Ramos (cell line): ENCODE measurements around the gene NOD1.
"Not testable (repeated sequence)": the region's sequence is repeated elsewhere in the genome, so short reads cannot be mapped to it uniquely, and the experiment has no call there.

Source experiments
- in situ Hi-C: fragments of 300-500 bp; cut with MboI; formaldehyde crosslinking; loops from one replicate; pipeline ENCODE4 v1.14.3; 2022; ENCODE audit warnings: low sequenced_read_pairs; ENCODE audit not compliant: unreplicated experiment

The NOD1 gene, protein sequence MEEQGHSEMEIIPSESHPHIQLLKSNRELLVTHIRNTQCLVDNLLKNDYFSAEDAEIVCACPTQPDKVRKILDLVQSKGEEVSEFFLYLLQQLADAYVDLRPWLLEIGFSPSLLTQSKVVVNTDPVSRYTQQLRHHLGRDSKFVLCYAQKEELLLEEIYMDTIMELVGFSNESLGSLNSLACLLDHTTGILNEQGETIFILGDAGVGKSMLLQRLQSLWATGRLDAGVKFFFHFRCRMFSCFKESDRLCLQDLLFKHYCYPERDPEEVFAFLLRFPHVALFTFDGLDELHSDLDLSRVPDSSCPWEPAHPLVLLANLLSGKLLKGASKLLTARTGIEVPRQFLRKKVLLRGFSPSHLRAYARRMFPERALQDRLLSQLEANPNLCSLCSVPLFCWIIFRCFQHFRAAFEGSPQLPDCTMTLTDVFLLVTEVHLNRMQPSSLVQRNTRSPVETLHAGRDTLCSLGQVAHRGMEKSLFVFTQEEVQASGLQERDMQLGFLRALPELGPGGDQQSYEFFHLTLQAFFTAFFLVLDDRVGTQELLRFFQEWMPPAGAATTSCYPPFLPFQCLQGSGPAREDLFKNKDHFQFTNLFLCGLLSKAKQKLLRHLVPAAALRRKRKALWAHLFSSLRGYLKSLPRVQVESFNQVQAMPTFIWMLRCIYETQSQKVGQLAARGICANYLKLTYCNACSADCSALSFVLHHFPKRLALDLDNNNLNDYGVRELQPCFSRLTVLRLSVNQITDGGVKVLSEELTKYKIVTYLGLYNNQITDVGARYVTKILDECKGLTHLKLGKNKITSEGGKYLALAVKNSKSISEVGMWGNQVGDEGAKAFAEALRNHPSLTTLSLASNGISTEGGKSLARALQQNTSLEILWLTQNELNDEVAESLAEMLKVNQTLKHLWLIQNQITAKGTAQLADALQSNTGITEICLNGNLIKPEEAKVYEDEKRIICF

DNA sequence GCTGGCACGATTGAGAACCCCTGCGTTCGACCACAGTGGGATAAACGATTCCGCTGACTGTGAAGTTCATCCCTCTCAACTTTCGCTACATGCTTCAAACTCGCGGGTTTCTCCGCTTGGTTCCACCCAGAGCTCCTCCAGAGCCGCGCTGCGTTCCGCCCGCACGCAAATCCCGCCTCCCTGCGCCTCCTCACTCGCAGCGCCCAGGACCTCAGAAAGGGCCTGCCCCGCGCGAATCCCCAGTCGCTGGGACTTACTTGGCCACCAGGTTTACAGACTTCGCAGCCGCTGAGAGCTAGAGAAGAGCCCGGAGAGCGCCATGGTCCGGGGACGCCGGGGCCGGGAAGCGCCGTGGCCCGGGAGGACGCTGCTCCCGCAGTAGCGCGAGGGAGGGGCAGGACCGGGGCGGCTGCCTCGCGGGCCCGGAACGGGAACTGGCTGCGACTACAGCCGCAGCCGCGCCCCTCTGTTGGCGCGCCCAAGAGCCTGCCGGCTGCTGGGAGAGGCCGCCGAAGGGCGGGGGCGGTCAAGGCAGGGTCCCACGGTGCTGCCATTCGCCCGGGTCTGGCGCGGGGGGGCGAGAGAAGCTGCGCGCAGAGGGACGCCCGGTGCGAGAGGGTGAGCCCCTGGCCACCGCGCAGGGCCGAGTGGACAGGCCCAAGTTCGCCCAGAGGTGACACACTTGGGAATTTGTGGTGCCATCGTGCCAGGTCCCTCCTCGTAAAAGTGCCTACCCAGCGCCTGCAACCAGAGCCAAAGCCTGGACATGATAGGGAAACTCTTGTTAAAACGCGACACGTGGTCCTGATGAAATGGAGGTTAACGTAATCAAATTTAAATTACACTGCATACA, at the start of gene NOD1:
Gene NOD1, minus strand, starts transcription at position 436 of the 853 bp plus-strand sequence. CDS start 21,863 bp downstream, outside the sequence.
- in situ Hi-C loops = no loop called here

DNA sequence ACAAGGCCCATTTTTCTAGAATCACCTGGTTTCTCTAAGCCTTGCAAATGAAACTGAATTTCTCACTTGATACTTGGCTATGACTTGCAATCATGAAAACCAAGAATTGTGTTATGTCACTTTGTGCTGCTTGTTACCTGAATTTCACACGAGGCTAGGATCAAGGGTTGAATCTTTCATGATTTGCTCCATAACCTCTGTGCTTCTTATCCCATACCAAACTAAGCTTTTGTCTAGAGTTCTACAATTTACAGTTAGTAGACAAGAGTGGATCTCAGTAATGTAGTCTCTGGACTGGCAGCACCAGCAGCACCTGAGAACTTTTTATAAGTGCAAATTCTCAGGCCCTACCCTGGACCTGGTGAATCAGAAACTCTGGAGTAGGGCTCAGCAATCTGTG, 48.7 kb upstream of the NOD1 start:
- in situ Hi-C loops = not testable (repeated sequence)

DNA sequence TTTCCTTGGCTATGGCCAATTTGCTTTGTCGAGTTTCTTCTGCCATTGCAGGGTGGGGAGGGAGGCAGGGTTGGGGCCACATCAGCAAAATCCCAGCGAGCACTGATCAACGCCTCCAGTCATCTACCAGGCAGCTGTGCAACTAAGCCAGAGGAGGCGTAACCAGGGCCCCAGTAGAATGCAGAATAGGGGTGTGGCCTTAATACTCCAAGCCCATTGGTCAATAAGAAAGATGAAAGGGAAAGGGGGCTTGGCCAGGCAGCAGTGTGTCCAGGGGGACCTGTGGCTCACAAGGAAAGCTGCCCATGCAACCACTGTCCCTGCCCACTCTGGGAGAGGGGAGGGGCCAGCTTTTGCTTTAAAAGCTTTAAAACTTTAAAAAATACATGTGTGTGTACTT, 47.6 kb upstream of the NOD1 start:
- in situ Hi-C loops = no loop called here

DNA sequence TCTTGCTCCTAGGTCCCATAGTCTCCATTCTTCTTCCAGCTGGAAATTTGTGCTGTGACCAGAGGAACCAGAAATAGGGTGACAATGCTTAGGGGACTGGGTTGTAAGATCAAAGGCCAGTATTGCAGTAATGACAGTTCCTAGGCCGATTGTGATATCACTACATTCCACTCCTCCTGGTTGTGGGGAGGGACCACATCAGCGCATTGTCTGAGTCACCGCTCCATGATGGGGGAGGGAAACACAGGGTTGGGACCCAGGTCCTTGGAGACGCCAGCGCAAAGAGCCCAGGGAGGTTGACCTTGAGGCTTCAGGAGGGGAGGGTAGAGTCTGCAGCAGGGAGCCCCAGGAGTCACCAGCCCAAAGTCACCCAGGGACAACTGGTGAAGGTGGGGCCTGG, 46.8 kb upstream of the NOD1 start:
- in situ Hi-C loops = no loop called here

DNA sequence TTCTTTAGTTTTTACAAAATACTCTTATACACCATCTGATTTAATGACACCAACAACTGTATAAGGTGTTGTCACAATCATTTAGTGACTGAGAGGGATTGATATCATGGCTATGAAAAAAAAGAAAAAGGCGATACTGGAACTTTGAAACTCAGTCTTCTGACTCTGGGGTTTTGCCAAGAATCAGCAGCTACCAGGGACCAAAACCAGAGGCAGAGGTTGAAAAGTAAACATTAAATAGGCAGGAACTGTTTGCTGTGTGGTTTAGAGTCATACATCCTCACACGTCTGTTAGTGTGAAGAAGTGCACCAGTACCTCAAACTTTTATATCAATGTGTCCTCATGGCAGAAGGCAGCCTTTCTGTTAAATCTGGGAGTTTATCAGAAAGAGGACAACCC, 46.0 kb upstream of the NOD1 start:
- in situ Hi-C loops = no loop called here

DNA sequence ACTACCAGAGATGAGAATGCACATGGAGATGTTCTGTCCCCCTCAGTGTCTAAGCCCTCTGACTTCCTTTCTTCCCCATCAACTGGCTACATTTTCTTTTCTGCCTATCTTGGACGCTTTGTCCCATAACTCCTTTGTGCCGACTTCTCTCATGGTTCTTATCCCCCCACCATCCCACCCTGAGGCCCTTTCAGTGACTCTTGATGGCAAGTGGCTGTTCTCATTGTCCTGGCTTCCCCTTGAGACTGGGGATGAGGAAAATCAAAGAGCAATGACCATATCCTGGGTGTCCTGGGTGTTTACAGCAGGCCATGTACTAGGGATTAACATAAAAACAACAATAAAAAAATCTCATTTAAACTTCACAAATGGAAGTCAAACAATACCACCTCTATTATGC, 44.9 kb upstream of the NOD1 start:
- in situ Hi-C loops = no loop called here

DNA sequence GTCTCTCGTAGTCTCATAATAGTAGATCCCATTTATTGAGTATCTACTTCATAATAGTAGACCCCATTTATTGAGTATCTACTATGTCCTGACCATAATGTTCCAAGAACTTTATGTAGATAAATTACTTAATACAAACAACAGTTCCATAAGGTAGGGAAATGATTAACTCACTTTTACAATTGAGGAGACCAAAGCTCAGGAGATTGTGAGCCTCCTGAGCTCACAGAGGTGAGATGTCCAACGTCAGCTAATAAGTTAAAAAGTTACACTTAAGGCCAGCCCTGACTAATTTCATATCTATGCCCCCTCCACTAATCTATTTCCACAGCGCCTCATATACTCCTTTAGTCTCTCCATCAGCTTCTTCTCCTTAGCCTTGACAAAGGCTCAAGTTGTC, 43.6 kb upstream of the NOD1 start:
- in situ Hi-C loops = no loop called here

DNA sequence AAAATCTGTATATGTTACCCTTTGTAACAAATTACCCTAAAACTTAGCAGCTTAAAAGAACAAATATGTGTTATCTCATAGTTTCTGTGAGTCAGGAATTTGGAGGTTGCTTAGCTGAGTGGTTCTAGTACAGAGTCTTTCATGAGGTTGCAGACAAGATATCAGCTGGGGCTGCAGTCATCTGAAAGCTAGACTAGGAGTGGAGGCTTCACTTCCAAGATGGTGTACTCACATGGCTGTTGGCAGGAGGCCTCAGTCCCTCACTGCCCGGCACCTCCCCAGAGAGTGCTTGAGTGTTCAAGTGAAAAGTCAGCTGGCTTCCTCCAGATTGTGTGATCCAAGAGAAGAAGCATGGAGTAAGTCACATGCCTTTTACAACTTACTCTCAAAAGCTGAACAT, 42.9 kb upstream of the NOD1 start:
- in situ Hi-C loops = no loop called here

DNA sequence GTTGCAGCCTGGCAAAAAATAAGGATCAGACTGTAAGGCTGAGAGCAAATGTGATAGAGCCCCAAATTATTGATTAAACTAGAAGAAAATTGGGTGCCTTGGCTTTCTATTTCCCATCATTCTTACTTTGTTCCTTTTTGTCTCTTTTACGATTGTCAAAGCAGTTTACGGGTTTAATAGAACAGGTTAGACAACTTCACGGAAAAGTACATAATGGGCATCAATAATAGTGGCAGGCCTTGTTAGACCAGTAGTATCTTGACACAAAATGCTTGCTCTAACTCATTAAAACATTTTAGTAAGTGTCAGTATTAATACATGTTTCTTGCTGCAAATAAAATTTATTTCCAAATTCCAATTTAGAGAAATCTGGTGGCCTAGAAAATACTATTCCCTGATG, 40.5 kb upstream of the NOD1 start:
- in situ Hi-C loops = no loop called here

DNA sequence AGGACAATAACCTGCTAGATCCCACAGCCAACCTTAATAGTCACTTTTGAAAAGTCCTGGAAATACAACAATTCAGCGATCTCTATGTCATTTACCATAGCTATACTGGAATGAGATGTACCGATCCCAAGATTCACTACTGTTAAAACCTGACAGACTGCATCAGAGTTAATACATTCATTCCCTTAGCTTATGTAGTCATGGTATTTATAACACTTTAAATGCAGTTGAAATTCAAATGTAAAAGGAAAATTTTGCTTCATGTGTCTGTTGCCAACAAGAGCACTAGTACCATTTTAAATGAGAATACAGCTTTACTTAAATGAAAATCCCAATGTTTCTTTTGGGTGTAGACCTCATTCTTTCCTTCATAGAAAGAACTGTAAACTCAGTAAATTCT, 37.2 kb upstream of the NOD1 start:
- in situ Hi-C loops = no loop called here

DNA sequence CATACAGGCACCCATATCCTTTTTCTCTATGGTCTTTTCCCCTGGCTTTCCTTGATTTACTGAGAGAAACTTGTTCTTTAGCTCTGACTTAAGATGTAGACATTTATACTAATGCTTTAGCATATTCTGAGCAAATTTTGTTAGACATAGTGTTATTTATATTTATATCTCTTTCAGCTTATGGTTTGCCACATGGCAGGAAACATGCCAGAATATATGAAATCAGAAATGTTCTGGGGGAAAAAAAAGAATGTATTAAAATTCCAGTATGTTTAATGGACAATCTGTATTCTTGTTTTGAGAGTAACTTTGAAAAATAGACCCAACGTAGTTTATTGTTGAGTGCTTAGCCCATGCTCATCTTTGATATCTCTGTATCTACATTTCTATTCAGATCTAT, 36.2 kb upstream of the NOD1 start:
- in situ Hi-C loops = no loop called here

DNA sequence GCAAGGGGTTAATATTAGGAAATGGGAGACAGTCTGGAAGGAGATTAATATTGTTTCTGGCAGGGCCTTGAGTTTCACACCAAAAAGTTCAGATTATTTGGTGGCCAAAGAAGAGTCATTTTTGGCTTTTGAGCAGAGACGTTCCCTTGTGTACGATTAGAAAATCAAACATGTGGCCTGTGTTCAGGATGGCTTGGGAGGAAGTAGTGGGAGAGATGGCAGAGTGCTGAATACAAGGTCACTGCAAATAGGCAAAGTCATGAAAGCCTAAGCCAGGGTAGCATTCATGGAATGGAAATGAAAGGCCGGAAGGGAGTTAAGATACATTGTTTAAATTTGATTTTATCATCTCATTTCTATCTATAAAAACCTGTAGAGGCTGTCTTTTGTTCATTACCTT, 35.6 kb upstream of the NOD1 start:
- in situ Hi-C loops = no loop called here

DNA sequence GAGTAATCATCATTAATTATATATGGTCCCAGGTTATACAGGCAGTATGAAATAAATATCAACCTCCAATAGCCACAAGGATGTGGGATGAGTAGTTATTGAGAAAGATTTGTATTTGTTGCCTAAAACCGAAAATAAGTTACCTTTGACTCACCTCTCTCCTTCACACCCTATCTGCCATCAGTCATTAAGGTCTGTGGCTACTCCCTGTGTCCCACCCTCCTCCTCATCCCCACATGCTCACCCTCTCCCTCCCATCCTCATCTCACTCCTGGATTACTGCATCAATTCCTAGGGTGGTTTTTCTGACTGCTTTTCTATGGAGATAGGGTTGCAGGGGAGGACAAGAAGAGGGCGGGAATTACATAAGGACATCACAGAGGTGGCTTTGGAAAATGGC, 35.2 kb upstream of the NOD1 start:
- in situ Hi-C loops = no loop called here

DNA sequence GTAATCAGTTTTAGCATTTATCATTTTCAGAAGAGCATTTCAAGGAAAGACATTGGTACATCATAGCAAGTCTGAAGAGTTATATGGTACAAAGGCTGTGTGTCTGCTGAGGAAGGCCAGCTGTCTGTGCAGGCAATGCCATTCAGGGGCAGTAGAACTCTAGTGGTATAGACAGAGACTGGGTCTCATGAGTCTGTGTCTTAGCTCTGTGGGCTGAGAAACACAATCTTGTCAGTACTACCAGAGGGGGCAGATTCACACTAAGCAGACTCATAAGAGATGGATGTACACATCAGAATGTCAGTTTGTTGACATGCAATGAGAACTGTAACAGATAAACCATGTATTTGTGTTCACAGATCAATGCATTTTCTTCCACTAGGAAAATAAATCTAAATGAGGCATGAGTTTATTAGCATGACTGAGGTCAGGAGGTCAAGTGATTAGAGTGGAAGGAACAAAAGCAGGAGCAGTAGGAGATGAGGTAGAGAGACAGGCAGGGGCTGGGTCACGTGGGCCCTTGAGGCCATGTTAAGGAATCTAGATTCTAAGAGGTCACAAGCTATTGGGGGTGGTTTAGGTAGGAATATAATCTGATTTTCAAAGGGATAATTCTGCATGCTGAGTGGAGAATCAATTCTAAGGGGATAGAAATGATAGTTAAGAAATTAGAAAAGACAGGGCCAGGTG, 33.5 kb upstream of the NOD1 start:
- in situ Hi-C loops = no loop called here

DNA sequence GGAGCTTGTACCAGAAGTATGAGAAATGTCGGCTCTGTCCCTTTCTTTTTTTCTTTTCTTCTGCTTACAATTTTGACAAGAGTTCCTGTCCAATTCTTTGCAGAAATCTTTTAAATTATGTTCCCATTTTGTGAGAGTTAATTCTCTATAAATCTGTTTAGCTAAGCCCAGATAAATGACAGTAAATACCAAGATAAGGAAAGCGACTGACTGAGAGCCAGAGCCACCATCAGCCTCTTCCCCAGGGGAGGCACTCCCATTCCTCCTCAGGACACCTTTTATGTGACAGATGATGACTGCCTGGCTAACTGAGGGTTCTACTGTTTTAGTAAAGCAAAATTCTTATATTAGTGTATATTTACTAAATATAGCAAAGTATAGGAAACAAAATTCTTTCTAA, 32.9 kb upstream of the NOD1 start:
- in situ Hi-C loops = no loop called here

DNA sequence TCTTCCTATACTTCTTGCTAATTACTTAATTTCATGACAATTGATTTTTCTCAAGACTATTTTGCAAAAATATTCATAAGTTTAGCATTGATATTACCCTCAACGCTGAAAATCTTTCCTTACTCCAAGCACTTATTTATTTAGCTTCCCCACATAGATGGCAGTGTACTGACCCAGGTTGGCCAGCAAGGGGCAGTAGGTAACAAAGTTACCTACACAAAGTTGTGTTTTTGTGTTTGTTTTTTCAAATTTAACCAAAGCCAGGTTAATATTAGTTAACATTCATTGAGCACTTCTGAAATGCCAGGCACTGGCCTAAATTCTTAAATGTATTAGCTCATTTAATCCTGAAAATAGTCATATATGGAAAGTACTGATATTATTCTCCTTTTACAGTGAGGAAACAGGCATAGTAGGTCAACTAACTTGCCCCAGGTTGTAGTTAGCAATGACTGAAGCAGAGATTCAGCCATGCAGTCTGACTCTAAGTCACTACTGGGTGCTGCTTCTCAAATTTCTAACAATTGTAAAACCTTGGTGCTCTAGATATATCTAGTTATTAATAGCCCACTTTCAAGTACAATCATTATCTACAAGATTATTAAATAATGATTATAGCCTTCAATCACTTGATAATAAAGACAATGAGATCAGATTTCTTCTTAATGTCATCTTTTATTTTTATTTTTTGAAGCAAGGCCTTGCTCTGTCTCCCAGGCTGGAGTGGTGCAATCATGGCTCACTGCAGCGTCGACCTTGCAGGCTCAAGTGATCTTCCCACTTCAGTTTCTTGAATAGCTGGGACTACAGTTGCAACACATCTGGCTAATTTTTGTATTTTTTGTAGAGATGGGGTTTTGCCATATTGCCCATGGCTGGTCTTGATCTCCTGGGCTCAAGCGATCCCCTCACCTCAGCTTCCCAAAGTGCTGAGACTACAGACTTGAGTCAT, 31.8 kb upstream of the NOD1 start:
- in situ Hi-C loops = no loop called here

DNA sequence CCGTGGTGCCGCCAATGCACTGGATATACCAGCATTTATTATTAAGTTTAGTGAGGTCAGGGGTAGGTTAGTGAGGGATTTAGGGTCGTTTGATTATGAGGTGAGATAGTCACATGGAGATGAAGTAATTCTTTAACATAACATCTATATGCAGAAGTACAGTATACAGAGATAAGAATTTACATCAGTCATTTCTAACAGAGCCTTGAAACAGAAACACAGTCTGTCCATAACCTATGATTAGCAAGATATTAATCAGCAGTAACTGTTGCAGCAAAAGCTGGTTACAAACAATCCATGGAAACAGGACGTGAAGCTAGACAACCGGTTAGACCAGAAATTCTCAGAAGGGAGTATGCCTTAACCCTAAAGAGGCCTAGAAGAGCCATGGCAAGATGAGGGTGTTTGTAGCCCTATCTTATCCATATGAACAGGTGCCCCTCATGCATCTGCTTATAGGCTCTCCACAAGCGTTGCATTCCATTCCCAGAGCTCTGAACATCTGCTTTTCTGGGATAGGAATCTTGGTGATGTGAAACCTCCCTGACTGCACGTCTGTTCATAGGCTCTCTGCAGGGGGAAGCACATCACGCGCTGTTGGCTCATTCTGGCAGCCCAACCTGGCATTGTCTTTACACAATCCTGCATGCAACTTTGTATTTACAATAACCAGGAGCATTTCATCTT, 30.7 kb upstream of the NOD1 start:
- in situ Hi-C loops = not testable (repeated sequence)

DNA sequence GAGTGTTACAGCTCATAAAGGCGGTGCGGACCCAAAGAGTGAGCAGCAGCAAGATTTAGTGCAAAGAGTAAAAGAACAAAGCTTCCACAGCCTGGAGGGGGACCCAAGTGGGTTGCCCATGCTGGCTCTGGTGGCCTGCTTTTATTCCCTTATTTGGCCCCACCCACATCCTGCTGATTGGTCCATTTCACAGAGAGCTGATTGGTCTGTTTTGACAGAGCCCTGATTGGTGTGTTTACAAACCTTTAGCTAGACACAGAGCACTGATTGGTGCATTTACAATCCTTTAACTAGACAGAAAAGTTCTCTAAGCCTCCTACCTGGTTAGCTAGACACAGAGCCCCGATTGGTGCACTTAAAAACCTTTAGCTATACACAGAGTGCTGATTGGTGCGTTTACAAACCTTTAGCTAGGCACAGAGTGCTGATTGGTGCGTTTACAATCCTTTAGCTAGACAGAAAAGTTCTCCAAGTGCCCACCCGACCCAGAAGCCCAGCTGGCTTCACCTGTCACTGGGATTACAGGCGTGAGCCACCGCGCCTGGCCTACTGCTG, 28.8 kb upstream of the NOD1 start:
- in situ Hi-C loops = not testable (repeated sequence)
